HepG2 (cell line): ENCODE results near the gene CAVIN1. TPM values are rescaled to one million over a fixed set of nuclear protein-coding genes. Genes with fewer than 3 reads are reported as not detected.
A peak's percentile ranks its signal among the peaks of the same experiment; 100 is the strongest.

Experiments used
- ATAC-seq: fragments of 200-7000 bp; cut with Tn5 transposase; 3 replicates; pipeline ENCODE4 v1.9.1; 2020; ENCODE audit warnings: mild to moderate bottlenecking, moderate library complexity
- BruUV-seq: library from RNA; stranded (reverse); fragments of 400-500 nt; replicated peaks from 2 replicates; lab custom pipeline; 2021; lab: Mats Ljungman, UMichigan
- CTCF ChIA-PET: fragments of 300-600 bp; formaldehyde crosslinking; extraction: SDS; loops from one replicate; lab custom pipeline; 2021; ENCODE audit warnings: low total read pairs, inconsistent platforms, low intra/inter-chr PET ratio; lab: Yijun Ruan, JAX
- POLR2A ChIA-PET: fragments of 350-600 bp; sonication (Branson Sonifier 250); formaldehyde crosslinking; loops from one replicate; lab custom pipeline; 2020; ENCODE audit warnings: antibody characterized with exemption, inconsistent platforms; lab: Yijun Ruan, JAX
- DNase-seq: peaks from one replicate; pipeline ENCODE4 v3.0.0-alpha.2; 2015; ENCODE audit warnings: low spot score
- FAIRE-seq: peaks from 3 replicates; lab custom pipeline; 2011; peaks lifted over from hg19 to GRCh38; lab: Jason Lieb, UNC
- H2AFZ ChIP-seq: one replicate; pipeline ENCODE4 v1.6.1; 2011; ENCODE audit warnings: low read length, inconsistent platforms
- H3K27ac ChIP-seq: fragments of 300-600 bp; 3 replicates; pipeline ENCODE4 v1.8.0; 2011; ENCODE audit warnings: mixed run types, mild to moderate bottlenecking, mixed read lengths, low read length, inconsistent platforms; ENCODE audit not compliant: insufficient read depth; ENCODE audit errors: extremely low read length
- H3K27me3 ChIP-seq, 2 experiments: fragments of 200-600 bp in 1 of 2; 2 replicates in 1 of 2; 3 replicates in 1 of 2; pipeline versions ENCODE4 v1.6.0 to v1.8.0; 2011; ENCODE audit warnings: low read length in 2 of 2, mild to moderate bottlenecking in 2 of 2, moderate library complexity in 2 of 2, inconsistent platforms in 1 of 2; ENCODE audit not compliant: insufficient read depth in 2 of 2, control insufficient read depth in 1 of 2
- H3K36me3 ChIP-seq, 2 experiments: fragments of 200-600 bp in 1 of 2; replicated peaks in 1 of 2; 2 replicates in 1 of 2; 3 replicates in 1 of 2; pipeline versions ENCODE4 v1.5.1 to v1.8.0; 2011; ENCODE audit warnings: low read length in 2 of 2, inconsistent platforms in 1 of 2; ENCODE audit not compliant: insufficient read depth in 2 of 2, control insufficient read depth in 1 of 2
- H3K4me1 ChIP-seq: 2 replicates; pipeline ENCODE4 v1.5.1; 2012; ENCODE audit warnings: low read length, inconsistent platforms; ENCODE audit not compliant: insufficient read depth
- H3K4me2 ChIP-seq: 2 replicates; pipeline ENCODE4 v1.6.0; 2011; ENCODE audit warnings: low read depth, low read length, inconsistent platforms
- H3K4me3 ChIP-seq, 3 experiments: fragments of 200-600 bp in 1 of 3; sonication (generic), shearing (Covaris generic) in 1 of 3; replicated peaks in 1 of 3; 2 replicates each; pipeline ENCODE4 v1.5.1; 2011 to 2016; ENCODE audit warnings: low read length in 3 of 3, inconsistent platforms in 2 of 3, low read depth in 2 of 3, mild to moderate bottlenecking in 2 of 3, control low read depth in 1 of 3, mixed read lengths in 1 of 3; ENCODE audit not compliant: insufficient read depth in 1 of 3
- H3K79me2 ChIP-seq: one replicate; pipeline ENCODE4 v1.6.1; 2011; ENCODE audit warnings: low read length, inconsistent platforms; ENCODE audit not compliant: insufficient read depth
- H3K9ac ChIP-seq: 2 replicates; pipeline ENCODE4 v1.6.0; 2011; ENCODE audit warnings: mild to moderate bottlenecking, low read depth, low read length, inconsistent platforms; ENCODE audit not compliant: insufficient read depth
- H3K9me3 ChIP-seq: 2 replicates; pipeline ENCODE4 v1.5.1; 2012; ENCODE audit warnings: mild to moderate bottlenecking, low read length
- H4K20me1 ChIP-seq: 2 replicates; pipeline ENCODE4 v1.6.0; 2011; ENCODE audit warnings: inconsistent platforms, mild to moderate bottlenecking, low read length, moderate library complexity; ENCODE audit not compliant: insufficient read depth
- ARID2 ChIP-seq: sonication (generic); formaldehyde crosslinking; IDR thresholded peaks from 2 replicates; pipeline ENCODE4 v1.8.1; 2022; ENCODE audit warnings: mild to moderate bottlenecking, missing genetic modification reagents, borderline replicate concordance
- CEBPB ChIP-seq: IDR thresholded peaks from 2 replicates; pipeline ENCODE4 v1.6.1; 2011; ENCODE audit warnings: low read depth, low read length, improper control_type of control experiment, borderline replicate concordance
- CENPT ChIP-seq: sonication (generic); formaldehyde crosslinking; IDR thresholded peaks from 2 replicates; pipeline ENCODE4 v1.8.0; 2022; ENCODE audit warnings: low read depth, mild to moderate bottlenecking, moderate library complexity, missing genetic modification reagents
- HOXA5 ChIP-seq: sonication (generic); formaldehyde crosslinking; IDR thresholded peaks from 2 replicates; pipeline ENCODE4 v1.4.0; 2020; ENCODE audit warnings: missing genetic modification reagents
- PHB2 ChIP-seq: fragments of 450-650 bp; IDR thresholded peaks from 2 replicates; pipeline ENCODE4 v1.6.1; 2018; ENCODE audit not compliant: partially characterized antibody
- POLR2AphosphoS5 ChIP-seq: IDR thresholded peaks from 2 replicates; pipeline ENCODE4 v1.6.1; 2012; ENCODE audit warnings: low read depth, low read length
- REPIN1 ChIP-seq: sonication (generic); formaldehyde crosslinking; IDR thresholded peaks from 2 replicates; pipeline ENCODE4 v1.8.0; 2022; ENCODE audit warnings: missing genetic modification reagents, low read depth, mild to moderate bottlenecking, borderline replicate concordance
- ZKSCAN1 ChIP-seq: fragments of 150-350 bp; IDR thresholded peaks from 2 replicates; pipeline ENCODE4 v1.6.1; 2014; ENCODE audit warnings: low read length
- ZNF713 ChIP-seq: sonication (generic); formaldehyde crosslinking; IDR thresholded peaks from 2 replicates; pipeline ENCODE4 v1.4.0; 2020; ENCODE audit warnings: mild to moderate bottlenecking, missing genetic modification reagents
- ZNF878 ChIP-seq: sonication (generic); formaldehyde crosslinking; IDR thresholded peaks from 2 replicates; pipeline ENCODE4 v1.8.1; 2023; ENCODE audit warnings: mild to moderate bottlenecking, missing genetic modification reagents, moderate library complexity
- WGBS: methylation state at CpG from one replicate; pipeline ENCODE4 v1.1.6; 2017; ENCODE audit warnings: low lambda C conversion rate; 5-methylcytosine and 5-hydroxymethylcytosine counted together
- in situ Hi-C: cut with HindIII; loops from 2 replicates; pipeline ENCODE4 v1.10.0; 2017; ENCODE audit warnings: low pct_unique_long_range_greater_than_20kb; ENCODE audit not compliant: extremely low pct_ligation_motif_present
- intact Hi-C: fragments of 100-400 bp; cut with micrococcal nuclease; formaldehyde crosslinking; loops from one replicate; pipeline ENCODE4 v1.10.0; 2022; ENCODE audit not compliant: unreplicated experiment
- polyA plus RNA-seq, 8 experiments: library from polyadenylated mRNA; depleted of rRNA in 3 of 8; stranded (reverse) in 7 of 8; unstranded in 1 of 8; fragments of >200 nt; fragmentation: Illumina TruSeq in 4 of 8; extraction: Trizol in 4 of 8; gene quantifications; 2 replicates each; pipeline versions ENCODE4 v1.2.1 to v1.2.3, GENCODE V29; 2011 to 2016; ENCODE audit warnings: low read depth in 4 of 8, missing spikeins in 1 of 8, mixed read lengths in 1 of 8; ENCODE audit not compliant: insufficient read depth in 1 of 8
- total RNA-seq, 5 experiments: library from RNA; depleted of rRNA; stranded (reverse); fragments of >200 nt; fragmentation: Illumina TruSeq; extraction: Trizol; gene quantifications; 2 replicates each; pipeline ENCODE4 v1.2.3, GENCODE V29; 2016; ENCODE audit warnings: low read depth in 1 of 5

CAVIN1 gene
- total and polyA plus RNA-seq, 2 of the 13 experiments (the other 11 are each of a cell fraction or from before 2014, with no cell fraction given), result 15.9 to 25.5 TPM

GRCh38 chr17:42456223-42457106 is 33.4 kb upstream of the CAVIN1 start:
- FAIRE-seq, result no peak
- peaks cover 13% of the 10 kb centered on the region; the same call in 1 of the 2 replicates for H4K20me1 ChIP-seq
- no peak overlapping the region for H3K9ac ChIP-seq
- in situ Hi-C loops, result no loop called here
- ChIA-PET POLR2A (interaction anchor here (0.9 to 2.7 kb wide), 5 partner anchors 10 to 66 kb away, joined by 3 to 9 read pairs (median 3); partner anchors contain the start of gene CAVIN1), CTCF (no interaction called here)
- ATAC-seq, result no peak
- peaks cover 23% of the 10 kb centered on the region for H3K79me2 ChIP-seq
- peaks cover 3 to 6% of the 10 kb centered on the region in 2 experiments; a peak in 4 of 5 replicates for H3K36me3 ChIP-seq
- no peaks in the 10 kb centered on the region; a peak in 1 of 5 replicates for H3K27me3 ChIP-seq
- no TSS peak for BruUV-seq
- no peak for DNase-seq
- no peaks in the 10 kb centered on the region for H3K9me3 ChIP-seq
- H3K27ac ChIP-seq, result no peak overlapping the region
- no peak for TF ChIP-seq PHB2
- TF ChIP-seq HOXA5 (CRISPR knock-in tag), result 0 out of 2 replicates have a peak, but pooled peaks have one; percentile 11
- TF ChIP-seq ZNF713 (CRISPR knock-in tag), result no peak
- peak; percentile 89 for TF ChIP-seq ZKSCAN1
- TF ChIP-seq CEBPB, result peak; percentile 33; the same call in 1 of the 2 replicates
- TF ChIP-seq POLR2AphosphoS5, result no peak
- TF ChIP-seq REPIN1, result 0 out of 2 replicates have a peak, but pooled peaks have one; percentile 53
- TF ChIP-seq CENPT (CRISPR knock-in tag), result no peak
- TF ChIP-seq ZNF878 (CRISPR knock-in tag), result 0 out of 2 replicates have a peak, but pooled peaks have one; percentile 32
- no peak for TF ChIP-seq ARID2 (CRISPR knock-in tag)
- H3K4me2 ChIP-seq, result no peak overlapping the region
- peaks cover 43% of the 10 kb centered on the region for H3K4me1 ChIP-seq
- WGBS, result 45% methylated on average over 5 of the region's 5 CpGs
- no peak overlapping the region for H3K4me3 ChIP-seq
- intact Hi-C loops, result no loop called here
- H2AFZ ChIP-seq, result no peak overlapping the region
